Endothelial cell of umbilical vein (primary cell): ENCODE results near the gene KLRF1. TPM values are rescaled to one million over a fixed set of nuclear protein-coding genes. Genes with fewer than 3 reads are reported as not detected.

ENCODE experiments used
- BruUV-seq: library from RNA; stranded (reverse); fragments of 400-500 nt; replicated peaks from 2 replicates; lab custom pipeline; 2021; lab: Mats Ljungman, UMichigan
- CTCF ChIA-PET: fragments of 300-600, 350-600 bp; sonication (Branson Sonifier 250); formaldehyde crosslinking; loops from one replicate; lab custom pipeline; 2021; ENCODE audit warnings: antibody characterized with exemption, inconsistent platforms; lab: Charles Lee
- POLR2A ChIA-PET: fragments of 300-600, 350-600 bp; sonication (Branson Sonifier 250); formaldehyde crosslinking; loops from one replicate; lab custom pipeline; 2021; ENCODE audit warnings: antibody characterized with exemption, inconsistent platforms; lab: Charles Lee
- DNase-seq: peaks from one replicate; pipeline ENCODE4 v3.0.0-alpha.2; 2011; ENCODE audit warnings: low read depth, low spot score
- FAIRE-seq: peaks from 2 replicates; lab custom pipeline; 2011; peaks lifted over from hg19 to GRCh38; lab: Jason Lieb, UNC
- H2AFZ ChIP-seq: 2 replicates; pipeline ENCODE4 v1.6.0; 2012; ENCODE audit warnings: low read depth, low read length, control low read depth, inconsistent platforms
- H3K27ac ChIP-seq: 2 replicates; pipeline ENCODE4 v1.5.1; 2011; ENCODE audit warnings: low read depth, mild to moderate bottlenecking, control low read depth, low read length, moderate library complexity; ENCODE audit not compliant: insufficient read depth
- H3K27me3 ChIP-seq, 2 experiments: 2 replicates each; pipeline versions ENCODE4 v1.6.0 to v1.6.1; 2011; ENCODE audit warnings: low read length in 2 of 2, mixed read lengths in 1 of 2; ENCODE audit not compliant: control insufficient read depth in 2 of 2, insufficient read depth in 2 of 2
- H3K36me3 ChIP-seq, 2 experiments: 2 replicates in 1 of 2; 3 replicates in 1 of 2; pipeline ENCODE4 v1.5.1; 2011; ENCODE audit warnings: low read length in 2 of 2, mild to moderate bottlenecking in 1 of 2, moderate library complexity in 1 of 2; ENCODE audit not compliant: control insufficient read depth in 2 of 2, insufficient read depth in 2 of 2; ENCODE audit errors: extremely low read depth in 1 of 2
- H3K4me1 ChIP-seq: 3 replicates; pipeline ENCODE4 v1.5.1; 2011; ENCODE audit warnings: mild to moderate bottlenecking, low read length; ENCODE audit not compliant: control insufficient read depth, insufficient read depth; ENCODE audit errors: extremely low read depth
- H3K4me2 ChIP-seq: 2 replicates; pipeline ENCODE4 v1.6.1; 2011; ENCODE audit warnings: low read length, control low read depth, mixed read lengths; ENCODE audit not compliant: insufficient read depth
- H3K4me3 ChIP-seq, 3 experiments: fragments of 200-600 bp in 1 of 3; sonication (generic), shearing (Covaris generic) in 1 of 3; replicated peaks in 1 of 3; 2 replicates each; pipeline ENCODE4 v1.5.1; 2011 to 2016; ENCODE audit warnings: control low read depth in 3 of 3, low read length in 3 of 3, mild to moderate bottlenecking in 2 of 3, inconsistent platforms in 1 of 3, low read depth in 1 of 3, moderate library complexity in 1 of 3; ENCODE audit not compliant: insufficient read depth in 1 of 3
- H3K79me2 ChIP-seq: 2 replicates; pipeline ENCODE4 v1.6.0; 2012; ENCODE audit warnings: low read length, inconsistent platforms; ENCODE audit not compliant: control insufficient read depth, insufficient read depth
- H3K9ac ChIP-seq: replicated peaks from 2 replicates; pipeline ENCODE3; 2011; ENCODE audit warnings: low read length, control low read depth; ENCODE audit not compliant: insufficient read depth; ENCODE audit errors: extremely low read depth
- H3K9me1 ChIP-seq: replicated peaks from 3 replicates; pipeline ENCODE4 v1.6.0; 2011; ENCODE audit warnings: mild to moderate bottlenecking, low read length; ENCODE audit not compliant: control insufficient read depth, insufficient read depth; ENCODE audit errors: extremely low read depth
- H3K9me3 ChIP-seq: replicated peaks from 2 replicates; pipeline ENCODE4 v1.5.1; 2012; ENCODE audit warnings: low read length, inconsistent platforms; ENCODE audit not compliant: control insufficient read depth, insufficient read depth
- H4K20me1 ChIP-seq: replicated peaks from 2 replicates; pipeline ENCODE3; 2011; ENCODE audit warnings: mild to moderate bottlenecking, low read length; ENCODE audit not compliant: control insufficient read depth, insufficient read depth; ENCODE audit errors: extremely low read depth
- CTCF ChIP-seq, 2 donors: IDR thresholded peaks; 1 replicate in 1 of 2; 2 replicates in 1 of 2; pipeline ENCODE4 v1.5.1; 2011; ENCODE audit warnings: low read length in 2 of 2, mild to moderate bottlenecking in 2 of 2, moderate library complexity in 2 of 2, control low read depth in 1 of 2, inconsistent platforms in 1 of 2, low read depth in 1 of 2; ENCODE audit not compliant: insufficient read depth in 1 of 2; ENCODE audit errors: extremely low read depth in 1 of 2
- EZH2 ChIP-seq: IDR thresholded peaks from 2 replicates; pipeline ENCODE4 v1.6.1; 2012; ENCODE audit warnings: borderline replicate concordance, low read depth, mild to moderate bottlenecking, moderate library complexity, low read length, inconsistent platforms; ENCODE audit not compliant: severe bottlenecking
- FOS ChIP-seq: IDR thresholded peaks from 2 replicates; pipeline ENCODE4 v1.6.1; 2011; ENCODE audit warnings: mild to moderate bottlenecking, low read length, moderate library complexity, borderline replicate concordance; ENCODE audit not compliant: insufficient read depth
- GATA2 ChIP-seq: IDR thresholded peaks from 2 replicates; pipeline ENCODE4 v1.7.0; 2011; ENCODE audit warnings: low read depth, mild to moderate bottlenecking, moderate library complexity, mixed read lengths, low read length; ENCODE audit not compliant: insufficient read length, insufficient read depth
- JUN ChIP-seq: IDR thresholded peaks from 2 replicates; pipeline ENCODE4 v1.6.1; 2011; ENCODE audit warnings: borderline replicate concordance, low read depth; ENCODE audit not compliant: insufficient read length, insufficient read depth
- MYC ChIP-seq: IDR thresholded peaks from one replicate; pipeline ENCODE4 v1.6.1; 2011; ENCODE audit warnings: mild to moderate bottlenecking, low read depth, low read length
- POLR2A ChIP-seq: IDR thresholded peaks from 2 replicates; pipeline ENCODE4 v1.6.1; 2012; ENCODE audit warnings: low read depth, mild to moderate bottlenecking, control low read depth, low read length
- POLR2AphosphoS5 ChIP-seq: IDR thresholded peaks from 2 replicates; pipeline ENCODE4 v1.6.1; 2012; ENCODE audit warnings: low read depth, mild to moderate bottlenecking, control low read depth, low read length, moderate library complexity; ENCODE audit not compliant: insufficient read depth
- dilution Hi-C: fragments of 300-500 bp; cut with MboI; formaldehyde crosslinking; loops from one replicate; pipeline ENCODE4 v1.15.0; 2019; ENCODE audit warnings: low sequenced_read_pairs; ENCODE audit not compliant: extremely low pct_ligation_motif_present
- intact Hi-C: fragments of 100-400 bp; cut with micrococcal nuclease; formaldehyde crosslinking; loops from one replicate; pipeline ENCODE4 v1.10.0; 2022
- polyA plus RNA-seq, 4 experiments: library from polyadenylated mRNA; depleted of rRNA in 3 of 4; stranded (reverse) in 3 of 4; unstranded in 1 of 4; fragments of >200 nt; gene quantifications; 2 replicates each; pipeline versions ENCODE4 v1.2.1 to v1.2.3, GENCODE V29; 2011 to 2012; ENCODE audit warnings: missing spikeins in 1 of 4
- total RNA-seq: library from RNA; stranded (reverse); gene quantifications from 2 replicates; pipeline ENCODE4 v1.2.3, GENCODE V29; 2021
- TF ChIP-seq, protein P1 (sequence below): IDR thresholded peaks from 2 replicates; pipeline ENCODE4 v1.6.1; 2011; ENCODE audit not compliant: insufficient read depth, insufficient read length

KLRF1 gene
- total and polyA plus RNA-seq, 2 donors (not counting 3 experiments of a cell fraction or from before 2014, with no cell fraction given) = not detected

DNA sequence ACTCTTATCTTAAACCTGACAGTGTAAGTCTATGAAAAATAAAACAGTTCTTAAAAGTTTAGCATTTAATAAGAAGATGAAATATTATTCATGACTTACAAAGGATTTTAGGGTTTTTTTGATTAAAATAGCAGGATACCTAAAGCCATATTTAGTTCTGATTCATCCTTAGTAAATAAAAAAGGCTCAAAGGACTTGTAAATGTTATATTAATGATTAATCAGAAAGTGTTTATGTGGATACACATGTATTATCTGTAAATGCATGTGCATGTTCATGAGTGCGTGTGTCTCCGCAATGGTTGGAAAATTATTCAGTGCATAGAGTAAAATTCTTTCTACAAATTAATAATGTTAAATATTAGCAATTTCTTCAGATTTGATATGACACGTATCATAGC, 4.4 kb downstream of the KLRF1 start:
- no peaks in the 10 kb centered on the region for H3K79me2 ChIP-seq
- no peak overlapping the region for H3K4me2 ChIP-seq
- no peak for FAIRE-seq
- no peak overlapping the region for H3K27ac ChIP-seq
- DNase-seq = no peak
- no peak overlapping the region for H3K9ac ChIP-seq
- H2AFZ ChIP-seq = no peak overlapping the region
- no peaks in the 10 kb centered on the region for H3K9me1 ChIP-seq
- no TSS peak for BruUV-seq
- CTCF ChIA-PET = no interaction called here
- no peaks in the 10 kb centered on the region for H3K9me3 ChIP-seq
- intact Hi-C loops (no loop called here), dilution Hi-C loops (no loop called here)
- TF ChIP-seq FOS (no peak), MYC (no peak), CTCF (IDR thresholded peaks at IDR 0.05; ENCODE audit: extremely low read depth in 1 of 2, insufficient read depth in 1 of 2, low read depth in 1 of 2, low read length in 2 of 2) (no peak), JUN (no peak), EZH2 (no peak), POLR2A (no peak), POLR2AphosphoS5 (no peak), GATA2 (no peak)
- TF ChIP-seq, protein P1, sequence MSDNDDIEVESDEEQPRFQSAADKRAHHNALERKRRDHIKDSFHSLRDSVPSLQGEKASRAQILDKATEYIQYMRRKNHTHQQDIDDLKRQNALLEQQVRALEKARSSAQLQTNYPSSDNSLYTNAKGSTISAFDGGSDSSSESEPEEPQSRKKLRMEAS = no peak
- POLR2A ChIA-PET = no interaction called here
- H3K36me3 ChIP-seq = no peaks in the 10 kb centered on the region
- no peaks in the 10 kb centered on the region for H3K4me1 ChIP-seq
- no peak overlapping the region for H3K4me3 ChIP-seq
- H3K27me3 ChIP-seq = peaks cover 0 to 3% of the 10 kb centered on the region in 2 experiments
- H4K20me1 ChIP-seq = no peaks in the 10 kb centered on the region
